H9 (cell line): ENCODE data around the gene AP4E1. TPM values are rescaled to one million over a fixed set of nuclear protein-coding genes. Genes with fewer than 3 reads are reported as not detected.

Source experiments
- DNase-seq: peaks from one replicate; pipeline ENCODE4 v3.0.0-alpha.2; 2017
- H2AFZ ChIP-seq: one replicate; pipeline ENCODE4 v1.6.1; 2013; ENCODE audit warnings: mild to moderate bottlenecking, low read length, control low read depth, moderate library complexity
- H2AK5ac ChIP-seq: 2 replicates; pipeline ENCODE4 v1.6.1; 2013; ENCODE audit warnings: low read length, control low read depth, mixed read lengths; ENCODE audit not compliant: insufficient read length
- H2BK120ac ChIP-seq: one replicate; pipeline ENCODE4 v1.6.1; 2013; ENCODE audit warnings: low read depth, mild to moderate bottlenecking, low read length, control low read depth, inconsistent platforms; ENCODE audit not compliant: poor library complexity, severe bottlenecking
- H2BK12ac ChIP-seq: 2 replicates; pipeline ENCODE4 v1.6.1; 2013; ENCODE audit warnings: low read length, control low read depth, mixed read lengths, low read depth; ENCODE audit not compliant: insufficient read length
- H2BK15ac ChIP-seq: 2 replicates; pipeline ENCODE4 v1.6.1; 2013; ENCODE audit warnings: low read depth, low read length, control low read depth
- H2BK20ac ChIP-seq: one replicate; pipeline ENCODE4 v1.6.1; 2013; ENCODE audit warnings: low read depth, mild to moderate bottlenecking, low read length, control low read depth, inconsistent platforms; ENCODE audit not compliant: poor library complexity, severe bottlenecking
- H2BK5ac ChIP-seq: 2 replicates; pipeline ENCODE4 v1.6.1; 2013; ENCODE audit warnings: low read length, control low read depth, mixed read lengths; ENCODE audit not compliant: insufficient read length
- H3K14ac ChIP-seq: 2 replicates; pipeline ENCODE4 v1.6.1; 2013; ENCODE audit warnings: low read length, control low read depth; ENCODE audit not compliant: insufficient read depth
- H3K18ac ChIP-seq: 2 replicates; pipeline ENCODE4 v1.6.1; 2013; ENCODE audit warnings: low read depth, mild to moderate bottlenecking, mixed read lengths, low read length, control low read depth; ENCODE audit not compliant: insufficient read length
- H3K23ac ChIP-seq: 2 replicates; pipeline ENCODE4 v1.6.1; 2013; ENCODE audit warnings: low read length, control low read depth, mixed read lengths, low read depth; ENCODE audit not compliant: insufficient read length
- H3K23me2 ChIP-seq: 2 replicates; pipeline ENCODE4 v1.6.1; 2013; ENCODE audit warnings: low read depth, mild to moderate bottlenecking, mixed read lengths, low read length, control low read depth; ENCODE audit not compliant: insufficient read length, poor library complexity, severe bottlenecking
- H3K27ac ChIP-seq: 2 replicates; pipeline ENCODE4 v1.5.1; 2013; ENCODE audit warnings: low read length, control low read depth, mixed read lengths, low read depth; ENCODE audit not compliant: insufficient read length
- H3K27me3 ChIP-seq: 2 replicates; pipeline ENCODE4 v1.6.1; 2013; ENCODE audit warnings: low read length, control low read depth, inconsistent platforms; ENCODE audit not compliant: insufficient read depth
- H3K4ac ChIP-seq: 2 replicates; pipeline ENCODE4 v1.6.1; 2013; ENCODE audit warnings: low read depth, mild to moderate bottlenecking, control low read depth, inconsistent platforms, low read length, moderate library complexity
- H3K4me1 ChIP-seq: 2 replicates; pipeline ENCODE4 v1.6.1; 2013; ENCODE audit warnings: low read length, control low read depth, inconsistent platforms; ENCODE audit not compliant: insufficient read depth
- H3K4me2 ChIP-seq: 2 replicates; pipeline ENCODE4 v1.6.1; 2013; ENCODE audit warnings: low read length, control low read depth, mixed read lengths; ENCODE audit not compliant: insufficient read length, insufficient read depth
- H3K56ac ChIP-seq: 2 replicates; pipeline ENCODE4 v1.6.1; 2013; ENCODE audit warnings: low read depth, mild to moderate bottlenecking, mixed read lengths, low read length, control low read depth; ENCODE audit not compliant: insufficient read length
- H3K79me1 ChIP-seq: 2 replicates; pipeline ENCODE4 v1.6.1; 2013; ENCODE audit warnings: low read depth, mild to moderate bottlenecking, moderate library complexity, low read length, control low read depth, inconsistent platforms; ENCODE audit not compliant: insufficient read depth, poor library complexity, severe bottlenecking
- H3K79me2 ChIP-seq: 2 replicates; pipeline ENCODE4 v1.6.1; 2013; ENCODE audit warnings: low read length, control low read depth, inconsistent platforms; ENCODE audit not compliant: insufficient read depth
- H3K9ac ChIP-seq: 2 replicates; pipeline ENCODE4 v1.6.1; 2013; ENCODE audit warnings: low read length, control low read depth, mixed read lengths; ENCODE audit not compliant: insufficient read length; ENCODE audit errors: extremely low read depth
- H3K9me3 ChIP-seq: one replicate; pipeline ENCODE4 v1.6.1; 2013; ENCODE audit warnings: low read depth, low read length, inconsistent platforms; ENCODE audit not compliant: control insufficient read depth
- H3T11ph ChIP-seq: one replicate; pipeline ENCODE4 v1.6.1; 2013; ENCODE audit warnings: mild to moderate bottlenecking, low read length, control low read depth, inconsistent platforms
- H4K20me1 ChIP-seq: one replicate; pipeline ENCODE4 v1.6.1; 2013; ENCODE audit not compliant: control insufficient read depth, insufficient read length, insufficient read depth
- H4K5ac ChIP-seq: 2 replicates; pipeline ENCODE4 v1.6.1; 2013; ENCODE audit warnings: low read depth, mild to moderate bottlenecking, mixed read lengths, low read length, control low read depth; ENCODE audit not compliant: insufficient read length
- H4K8ac ChIP-seq: replicated peaks from 2 replicates; pipeline ENCODE4 v1.6.1; 2013; ENCODE audit warnings: low read length, control low read depth, mixed read lengths, low read depth; ENCODE audit not compliant: insufficient read length
- H4K91ac ChIP-seq: 2 replicates; pipeline ENCODE4 v1.6.1; 2013; ENCODE audit warnings: low read depth, mild to moderate bottlenecking, moderate library complexity, mixed read lengths, low read length, control low read depth; ENCODE audit not compliant: insufficient read length
- H3K27ac Mint-ChIP-seq, 3 experiments: 2 replicates in 2 of 3; 3 replicates in 1 of 3; pipeline ENCODE4 v1.8.0; 2020 to 2021; ENCODE audit warnings: mixed read lengths in 3 of 3, mild to moderate bottlenecking in 1 of 3, moderate library complexity in 1 of 3
- H3K27me3 Mint-ChIP-seq: 2 replicates; pipeline ENCODE4 v1.8.0; 2021; ENCODE audit warnings: low read depth, mild to moderate bottlenecking, moderate library complexity, mixed read lengths
- H3K36me3 Mint-ChIP-seq, 3 experiments: 2 replicates in 2 of 3; 3 replicates in 1 of 3; pipeline ENCODE4 v1.8.0; 2020 to 2021; ENCODE audit warnings: low read depth in 3 of 3, mixed read lengths in 3 of 3; ENCODE audit not compliant: insufficient read depth in 1 of 3
- H3K4me1 Mint-ChIP-seq, 2 experiments: 2 replicates each; pipeline ENCODE4 v1.8.0; 2020; ENCODE audit warnings: mixed read lengths in 2 of 2
- H3K4me3 Mint-ChIP-seq, 2 experiments: 2 replicates in 1 of 2; 3 replicates in 1 of 2; pipeline ENCODE4 v1.8.0; 2020 to 2021; ENCODE audit warnings: mild to moderate bottlenecking in 2 of 2, mixed read lengths in 2 of 2, moderate library complexity in 1 of 2
- H3K9me3 Mint-ChIP-seq, 2 experiments: 2 replicates in 1 of 2; 3 replicates in 1 of 2; pipeline ENCODE4 v1.8.0; 2020; ENCODE audit warnings: mild to moderate bottlenecking in 2 of 2, mixed read lengths in 2 of 2, moderate library complexity in 1 of 2
- WGBS: extraction: QIAGEN DNeasy Blood & Tissue Kit; methylation state at CpG from one replicate; pipeline ENCODE4 v1.1.7; 2013; ENCODE audit warnings: missing lambda C conversion rate, low lambda C conversion rate, mixed read lengths; ENCODE audit not compliant: insufficient read length; ENCODE audit errors: extremely low coverage; 5-methylcytosine and 5-hydroxymethylcytosine counted together
- total RNA-seq: library from RNA; stranded (reverse); gene quantifications from 2 replicates; pipeline ENCODE4 v1.2.1, GENCODE V29; 2021
- TF ChIP-seq, protein P1 (sequence below): fragments of 200-600 bp; sonication (generic); conservative IDR thresholded peaks from 3 replicates; pipeline ENCODE4 v1.8.0; 2021; ENCODE audit warnings: antibody characterized with exemption, mild to moderate bottlenecking

The AP4E1 gene
- total RNA-seq, 1 experiment from 2014 or later = 13.8 TPM

DNA sequence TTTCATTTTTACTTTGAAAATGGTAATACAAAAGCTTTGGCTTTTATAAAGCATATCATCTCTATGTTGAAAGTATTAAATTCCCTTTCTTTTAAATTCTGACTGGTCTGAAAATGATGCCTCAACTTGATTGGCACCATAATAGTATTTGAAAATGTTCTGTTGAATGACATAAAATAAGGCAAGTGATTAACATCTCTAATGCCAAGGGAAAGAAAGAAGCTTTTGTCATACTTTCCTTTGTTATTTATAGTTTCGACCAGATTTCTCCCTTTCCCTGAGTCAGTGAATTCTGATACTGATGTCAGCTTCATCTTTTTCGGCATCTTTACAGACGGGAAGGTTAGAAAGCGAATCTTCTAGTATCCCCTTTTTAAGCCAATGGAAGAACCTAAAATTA, 3.4 kb upstream of the AP4E1 start:
- no peak overlapping the region for H3K4me3 Mint-ChIP-seq
- H3K4me2 ChIP-seq = no peak overlapping the region
- H3K4me1 Mint-ChIP-seq = peaks cover 18 to 20% of the 10 kb centered on the region in 2 experiments
- H3K9ac ChIP-seq = no peak overlapping the region
- DNase-seq = no peak
- H3K36me3 Mint-ChIP-seq = 0 out of 7 replicates have a peak, but pooled peaks cover 0 to 3% (median 0%) of the 10 kb centered on the region in 3 experiments
- no peak overlapping the region for H2AK5ac ChIP-seq
- no peaks in the 10 kb centered on the region for H3K27me3 ChIP-seq
- H3K18ac ChIP-seq = no peak overlapping the region
- peaks cover 7% of the 10 kb centered on the region for H3K23me2 ChIP-seq
- no peak overlapping the region for H2BK5ac ChIP-seq
- H2BK120ac ChIP-seq = no peak overlapping the region
- H2AFZ ChIP-seq = no peak overlapping the region
- no peaks in the 10 kb centered on the region for H3K4me1 ChIP-seq
- no peak overlapping the region for H3K27ac ChIP-seq
- no peak overlapping the region for H4K8ac ChIP-seq
- no CpG with 5 or more reads among the region's 4 CpGs for WGBS
- no peak overlapping the region for H3K14ac ChIP-seq
- no peak overlapping the region for H3K27ac Mint-ChIP-seq
- H2BK20ac ChIP-seq = no peak overlapping the region
- H2BK12ac ChIP-seq = no peak overlapping the region
- H3T11ph ChIP-seq = no peak overlapping the region
- TF ChIP-seq, protein P1, sequence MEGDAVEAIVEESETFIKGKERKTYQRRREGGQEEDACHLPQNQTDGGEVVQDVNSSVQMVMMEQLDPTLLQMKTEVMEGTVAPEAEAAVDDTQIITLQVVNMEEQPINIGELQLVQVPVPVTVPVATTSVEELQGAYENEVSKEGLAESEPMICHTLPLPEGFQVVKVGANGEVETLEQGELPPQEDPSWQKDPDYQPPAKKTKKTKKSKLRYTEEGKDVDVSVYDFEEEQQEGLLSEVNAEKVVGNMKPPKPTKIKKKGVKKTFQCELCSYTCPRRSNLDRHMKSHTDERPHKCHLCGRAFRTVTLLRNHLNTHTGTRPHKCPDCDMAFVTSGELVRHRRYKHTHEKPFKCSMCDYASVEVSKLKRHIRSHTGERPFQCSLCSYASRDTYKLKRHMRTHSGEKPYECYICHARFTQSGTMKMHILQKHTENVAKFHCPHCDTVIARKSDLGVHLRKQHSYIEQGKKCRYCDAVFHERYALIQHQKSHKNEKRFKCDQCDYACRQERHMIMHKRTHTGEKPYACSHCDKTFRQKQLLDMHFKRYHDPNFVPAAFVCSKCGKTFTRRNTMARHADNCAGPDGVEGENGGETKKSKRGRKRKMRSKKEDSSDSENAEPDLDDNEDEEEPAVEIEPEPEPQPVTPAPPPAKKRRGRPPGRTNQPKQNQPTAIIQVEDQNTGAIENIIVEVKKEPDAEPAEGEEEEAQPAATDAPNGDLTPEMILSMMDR = no peak
- no peak overlapping the region for H3K56ac ChIP-seq
- H2BK15ac ChIP-seq = no peak overlapping the region
- H3K79me2 ChIP-seq = no peaks in the 10 kb centered on the region
- no peaks in the 10 kb centered on the region for H4K20me1 ChIP-seq
- no peaks in the 10 kb centered on the region for H3K9me3 Mint-ChIP-seq
- H4K5ac ChIP-seq = no peak overlapping the region
- H3K4ac ChIP-seq = no peak overlapping the region
- no peak overlapping the region for H3K23ac ChIP-seq
- H3K9me3 ChIP-seq = no peaks in the 10 kb centered on the region
- H3K79me1 ChIP-seq = no peaks in the 10 kb centered on the region
- no peak overlapping the region for H4K91ac ChIP-seq
- no peaks in the 10 kb centered on the region for H3K27me3 Mint-ChIP-seq
